HT-29 (cell line): ENCODE results near the gene RNGTT. TPM values are rescaled to one million over a fixed set of nuclear protein-coding genes. Genes with fewer than 3 reads are reported as not detected.

Experiments
- DNase-seq: peaks from one replicate; pipeline ENCODE4 v3.0.0-alpha.2; 2015; ENCODE audit warnings: low spot score
- total RNA-seq: library from RNA; depleted of rRNA; stranded (reverse); fragments of >200 nt; shearing (Covaris generic); gene quantifications from 2 replicates; pipeline ENCODE4 v1.2.3, GENCODE V29; 2014

RNGTT gene
- total RNA-seq, 1 experiment from 2014 or later, result 12.9 TPM

GRCh38 chr6:88665131-88665530 lies 298.3 kb downstream of the RNGTT start:
- DNase-seq, result no peak

GRCh38 chr6:88663801-88664200 lies 299.6 kb downstream of the RNGTT start:
- no peak for DNase-seq

- DNase-seq, result no peak
Observed at GRCh38 chr6:88662653-88663174, 300.7 kb downstream of the RNGTT start.

GRCh38 chr6:88662163-88662580 lies 301.2 kb downstream of the RNGTT start:
- peak; percentile 80 for DNase-seq

GRCh38 chr6:88661136-88661535 lies 302.3 kb downstream of the RNGTT start:
- no peak for DNase-seq

GRCh38 chr6:88655586-88655985 lies 307.8 kb downstream of the RNGTT start:
- no peak for DNase-seq

- DNase-seq, result no peak
Observed at GRCh38 chr6:88653936-88654335, 309.5 kb downstream of the RNGTT start.

GRCh38 chr6:88651400-88651799 lies 312.0 kb downstream of the RNGTT start:
- DNase-seq, result no peak

GRCh38 chr6:88650979-88651378 lies 312.4 kb downstream of the RNGTT start:
- no peak for DNase-seq

- no peak for DNase-seq
Observed at GRCh38 chr6:88650029-88650619, 313.3 kb downstream of the RNGTT start.

GRCh38 chr6:88641178-88641903 lies 322.1 kb downstream of the RNGTT start:
- DNase-seq, result no peak

- DNase-seq, result no peak
Observed at GRCh38 chr6:88637761-88638545, 325.5 kb downstream of the RNGTT start.

GRCh38 chr6:88636871-88637270 lies 326.5 kb downstream of the RNGTT start:
- DNase-seq, result no peak

- no peak for DNase-seq
Observed at GRCh38 chr6:88633782-88634181, 329.6 kb downstream of the RNGTT start.

- no peak for DNase-seq
Observed at GRCh38 chr6:88631830-88632229, 331.6 kb downstream of the RNGTT start.

- peak; percentile 12 for DNase-seq
Observed at GRCh38 chr6:88629838-88630494, 333.5 kb downstream of the RNGTT start.

GRCh38 chr6:88626460-88626859 lies 337.0 kb downstream of the RNGTT start:
- DNase-seq, result no peak

- DNase-seq, result no peak
Observed at GRCh38 chr6:88623531-88623930, 339.9 kb downstream of the RNGTT start.

GRCh38 chr6:88619951-88620350 lies 343.5 kb downstream of the RNGTT start:
- no peak for DNase-seq

GRCh38 chr6:88616380-88616779 lies 347.0 kb downstream of the RNGTT start:
- DNase-seq, result no peak

- no peak for DNase-seq
Observed at GRCh38 chr6:88614316-88614877, 349.0 kb downstream of the RNGTT start.
